ENCODE results near the gene RBM47. TPM values are rescaled to one million over a fixed set of nuclear protein-coding genes. Genes with fewer than 3 reads are reported as not detected.

RBM47 gene
- total and polyA plus RNA-seq, 8 donors, result 12.3 to 59.6 (median 32.4) TPM

GRCh38 chr4:40583850-40584439, 45.7 kb downstream of the RBM47 start:
- 93 to 96% methylated on average over 9 of the region's 9 CpGs for WGBS, 2 donors
- no peak for FAIRE-seq
- Histone ChIP-seq H3K4me1 (peaks cover 0 to 12% (median 0%) of the 10 kb centered on the region in 3 donors), H3K9me3 (no peaks in the 10 kb centered on the region), H3K27me3 (no peaks in the 10 kb centered on the region), H3K36me3 (no peaks in the 10 kb centered on the region), H3K4me3 (no peak overlapping the region), H3K27ac (no peak overlapping the region)
- intact Hi-C loops (cut with DNase I), result no loop called here
- TF ChIP-seq, protein P1, sequence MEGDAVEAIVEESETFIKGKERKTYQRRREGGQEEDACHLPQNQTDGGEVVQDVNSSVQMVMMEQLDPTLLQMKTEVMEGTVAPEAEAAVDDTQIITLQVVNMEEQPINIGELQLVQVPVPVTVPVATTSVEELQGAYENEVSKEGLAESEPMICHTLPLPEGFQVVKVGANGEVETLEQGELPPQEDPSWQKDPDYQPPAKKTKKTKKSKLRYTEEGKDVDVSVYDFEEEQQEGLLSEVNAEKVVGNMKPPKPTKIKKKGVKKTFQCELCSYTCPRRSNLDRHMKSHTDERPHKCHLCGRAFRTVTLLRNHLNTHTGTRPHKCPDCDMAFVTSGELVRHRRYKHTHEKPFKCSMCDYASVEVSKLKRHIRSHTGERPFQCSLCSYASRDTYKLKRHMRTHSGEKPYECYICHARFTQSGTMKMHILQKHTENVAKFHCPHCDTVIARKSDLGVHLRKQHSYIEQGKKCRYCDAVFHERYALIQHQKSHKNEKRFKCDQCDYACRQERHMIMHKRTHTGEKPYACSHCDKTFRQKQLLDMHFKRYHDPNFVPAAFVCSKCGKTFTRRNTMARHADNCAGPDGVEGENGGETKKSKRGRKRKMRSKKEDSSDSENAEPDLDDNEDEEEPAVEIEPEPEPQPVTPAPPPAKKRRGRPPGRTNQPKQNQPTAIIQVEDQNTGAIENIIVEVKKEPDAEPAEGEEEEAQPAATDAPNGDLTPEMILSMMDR (IDR thresholded peaks at IDR 0.05), result no peak
- no peak for ATAC-seq
- no peak for DNase-seq

DNA sequence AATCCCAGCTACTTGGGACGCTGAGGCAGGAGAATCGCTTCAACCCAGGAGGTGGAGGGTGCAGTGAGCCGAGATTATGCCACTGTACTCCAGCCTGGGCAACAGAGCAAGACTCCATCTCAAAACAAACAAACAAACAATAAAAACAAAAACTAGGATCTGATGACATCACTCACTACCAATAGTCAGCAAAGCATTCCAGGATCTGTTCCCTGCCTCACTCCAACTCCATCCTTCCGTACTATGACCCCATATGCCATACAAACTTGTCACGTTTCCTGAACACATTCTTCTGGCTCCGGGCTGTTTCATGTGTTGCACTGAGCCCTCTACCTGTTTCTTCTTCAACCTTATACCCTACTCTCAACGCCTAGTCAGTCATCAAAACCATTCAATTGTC, 47.3 kb downstream of the RBM47 start:
- ATAC-seq (no peak), FAIRE-seq (no peak), DNase-seq (no peak)
- TF ChIP-seq, protein P1 (IDR thresholded peaks at IDR 0.05), result no peak
- WGBS, 2 donors, result 96% methylated on average over 7 of the region's 7 CpGs
- no peaks in the 10 kb centered on the region for H3K36me3 ChIP-seq
- no peaks in the 10 kb centered on the region for H3K27me3 ChIP-seq
- H3K4me3 ChIP-seq, result no peak overlapping the region
- H3K4me1 ChIP-seq, result peaks cover 0 to 20% (median 7%) of the 10 kb centered on the region in 3 donors
- H3K9me3 ChIP-seq, result no peaks in the 10 kb centered on the region
- H3K27ac ChIP-seq, result no peak overlapping the region
- intact Hi-C loops (cut with DNase I), result no loop called here

- WGBS, 2 donors, result 95% methylated on average over 13 to 15 of the region's 15 CpGs
- FAIRE-seq, result no peak
Observed at GRCh38 chr4:40581254-40582140, 48.2 kb downstream of the RBM47 start.

GRCh38 chr4:40579983-40580382, 49.7 kb downstream of the RBM47 start:
- no peak for DNase-seq
- Histone ChIP-seq H3K4me1 (peaks cover 4 to 34% (median 20%) of the 10 kb centered on the region in 3 donors), H3K27ac (peak overlapping the region in 1 of 4 donors; percentile 58), H3K36me3 (no peaks in the 10 kb centered on the region), H3K4me3 (no peak overlapping the region), H3K27me3 (no peaks in the 10 kb centered on the region), H3K9me3 (no peaks in the 10 kb centered on the region)
- no peak for ATAC-seq
- intact Hi-C loops (cut with DNase I), result no loop called here
- TF ChIP-seq, protein P1 (IDR thresholded peaks at IDR 0.05), result no peak
- no peak for FAIRE-seq
- 70 to 92% methylated on average over 3 of the region's 3 CpGs for WGBS, 2 donors

More at GRCh38 chr4:40581254-40582140, 48.2 kb downstream of the RBM47 start:
- no peaks in the 10 kb centered on the region for H3K36me3 ChIP-seq
- no peak overlapping the region for H3K4me3 ChIP-seq
- no peaks in the 10 kb centered on the region for H3K9me3 ChIP-seq
- TF ChIP-seq, protein P1 (IDR thresholded peaks at IDR 0.05), result no peak
- no peak overlapping the region for H3K27ac ChIP-seq
- no peak for ATAC-seq
- intact Hi-C loops (cut with DNase I), result no loop called here
- DNase-seq, result no peak
- H3K4me1 ChIP-seq, result peaks cover 2 to 22% (median 10%) of the 10 kb centered on the region in 3 donors
- H3K27me3 ChIP-seq, result no peaks in the 10 kb centered on the region

All from pancreas (tissue), 10 donors.